K562 (cell line): ENCODE results near the gene NHSL2. TPM values are rescaled to one million over a fixed set of nuclear protein-coding genes. Genes with fewer than 3 reads are reported as not detected.

Source experiments
- ARID2 ChIP-seq: fragments of 450-650 bp; IDR thresholded peaks from 2 replicates; pipeline ENCODE4 v1.6.1; 2017; ENCODE audit warnings: antibody characterized with exemption, mild to moderate bottlenecking
- CSDE1 ChIP-seq, 2 experiments: fragments of 450-650 bp; IDR thresholded peaks; 2 replicates each; pipeline ENCODE4 v1.6.1; 2016; ENCODE audit warnings: mild to moderate bottlenecking in 1 of 2
- ILF3 ChIP-seq: fragments of 450-650 bp; IDR thresholded peaks from 2 replicates; pipeline ENCODE4 v1.6.1; 2018; ENCODE audit warnings: antibody characterized with exemption, mild to moderate bottlenecking, moderate library complexity, borderline replicate concordance
- NBN ChIP-seq: fragments of 450-650 bp; IDR thresholded peaks from 2 replicates; pipeline ENCODE4 v1.6.1; 2016; ENCODE audit warnings: low read depth, mild to moderate bottlenecking
- PHF8 ChIP-seq: fragments of 200-600 bp; sonication (generic); IDR thresholded peaks from 2 replicates; pipeline ENCODE4 v1.6.1; 2012; ENCODE audit warnings: mixed run types, mild to moderate bottlenecking, inconsistent platforms, low read length, moderate library complexity, borderline replicate concordance
- RBM25 ChIP-seq: fragments of 200-400 bp; formaldehyde crosslinking; IDR thresholded peaks from 2 replicates; pipeline ENCODE4 v1.6.1; 2018; ENCODE audit warnings: low read length, low read depth, moderate library complexity; ENCODE audit not compliant: severe bottlenecking
- SOX6 ChIP-seq: fragments of 450-650 bp; IDR thresholded peaks from 2 replicates; pipeline ENCODE4 v1.6.1; 2014; ENCODE audit warnings: mild to moderate bottlenecking
- TARDBP ChIP-seq: fragments of 450-650 bp; IDR thresholded peaks from 2 replicates; pipeline ENCODE4 v1.6.1; 2016
- ZNF778 ChIP-seq: fragments of 450-650 bp; formaldehyde crosslinking; IDR thresholded peaks from 2 replicates; pipeline ENCODE4 v1.4.0; 2020; ENCODE audit warnings: mild to moderate bottlenecking, moderate library complexity
- ZNF79 ChIP-seq: fragments of 250-450 bp; sonication (Bioruptor Pico); IDR thresholded peaks from 2 replicates; pipeline ENCODE4 v1.4.0; 2020; ENCODE audit warnings: low read depth, mild to moderate bottlenecking, moderate library complexity
- polyA plus RNA-seq, 8 experiments: library from polyadenylated mRNA; depleted of rRNA in 4 of 8; stranded (reverse) in 5 of 8; unstranded in 3 of 8; fragments of >200 nt; fragmentation: Nextera tagmentation in 2 of 8; fragmentation: Illumina TruSeq in 1 of 8; extraction: Ambion mirVana in 2 of 8; extraction: Trizol in 1 of 8; gene quantifications; 2 replicates each; pipeline versions ENCODE4 v1.2.1 to v1.2.3, GENCODE V29; 2011 to 2014; ENCODE audit warnings: inconsistent platforms in 1 of 8, missing spikeins in 1 of 8
- total RNA-seq, 7 experiments: library from RNA; depleted of rRNA in 6 of 7; stranded (reverse); fragments of >200 nt in 6 of 7; fragmentation: Illumina TruSeq in 2 of 7; extraction: Trizol in 2 of 7; gene quantifications; 2 replicates each; pipeline versions ENCODE4 v1.2.1 to v1.2.3, GENCODE V29; 2011 to 2021; ENCODE audit warnings: low replicate concordance in 1 of 7
- TF ChIP-seq, protein P1 (sequence below): fragments of 450-650 bp; IDR thresholded peaks from 2 replicates; pipeline ENCODE4 v1.6.1; 2016; ENCODE audit warnings: mild to moderate bottlenecking
- TF ChIP-seq, protein P2 (sequence below): sonication (generic); formaldehyde crosslinking; IDR thresholded peaks from 2 replicates; pipeline ENCODE4 v1.8.1; 2023; ENCODE audit warnings: mild to moderate bottlenecking, missing genetic modification reagents, moderate library complexity
- TF ChIP-seq, protein P3 (sequence below): sonication (generic); formaldehyde crosslinking; IDR thresholded peaks from 2 replicates; pipeline ENCODE4 v1.5.0; 2020; ENCODE audit warnings: missing genetic modification reagents
- TF ChIP-seq, protein P4 (sequence below), 2 experiments: fragments of 450-650 bp; formaldehyde crosslinking in 1 of 2; IDR thresholded peaks; 2 replicates each; pipeline versions ENCODE4 v1.4.0 to v1.6.1; 2014 to 2020; ENCODE audit warnings: mild to moderate bottlenecking in 2 of 2, borderline replicate concordance in 1 of 2, low read depth in 1 of 2

NHSL2 gene
- total and polyA plus RNA-seq, 9 of the 15 experiments (the other 6 are each of a cell fraction or from before 2014, with no cell fraction given), result 0.02 TPM; not detected in 8

DNA sequence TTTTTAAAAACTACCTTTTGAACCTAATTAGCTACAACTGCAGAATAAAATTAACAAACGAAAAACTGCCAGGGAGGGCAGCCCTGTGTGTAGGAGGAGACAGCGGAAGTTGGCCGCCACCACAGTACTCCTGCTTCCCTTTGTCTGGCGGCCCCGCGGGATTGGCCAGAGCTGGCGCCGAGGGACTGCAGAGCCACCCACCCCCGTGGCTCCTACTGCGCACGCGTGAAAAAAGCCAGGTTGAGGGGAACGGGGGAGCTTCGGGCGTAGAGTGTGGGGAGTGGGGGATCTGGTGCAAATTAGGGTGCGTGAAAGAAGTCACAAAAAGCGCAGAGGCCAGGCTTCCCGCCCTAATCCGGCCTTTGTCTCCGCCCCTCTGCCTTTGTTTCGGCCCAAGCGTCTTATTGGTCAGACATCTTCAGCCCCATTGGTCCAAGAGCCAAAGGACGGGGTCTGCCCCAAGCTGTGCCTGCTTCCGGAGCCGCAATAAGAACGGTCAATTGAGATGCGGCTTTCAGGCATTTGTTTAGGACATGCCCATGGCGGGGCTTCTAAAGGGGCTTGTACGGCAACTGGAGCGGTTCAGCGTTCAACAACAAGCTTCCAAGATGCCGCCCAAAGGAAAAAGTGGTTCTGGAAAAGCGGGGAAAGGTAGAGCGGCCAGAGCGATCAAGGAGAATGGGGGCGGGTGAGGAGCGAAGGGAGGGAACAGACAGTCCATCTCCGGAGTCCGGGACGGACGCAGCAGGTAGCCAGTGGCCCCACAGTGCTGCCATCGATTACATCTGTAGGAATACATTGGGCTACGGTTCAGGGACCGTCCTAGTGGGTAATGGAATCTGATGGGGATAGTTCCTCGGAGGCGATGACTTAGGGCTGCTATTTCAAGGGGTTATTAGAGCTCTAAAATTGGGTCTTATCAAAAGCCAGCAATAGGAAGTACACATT lies 270.8 kb downstream of the NHSL2 start, which contains the start of gene PIN4 (continued):
- TF ChIP-seq, protein P1, sequence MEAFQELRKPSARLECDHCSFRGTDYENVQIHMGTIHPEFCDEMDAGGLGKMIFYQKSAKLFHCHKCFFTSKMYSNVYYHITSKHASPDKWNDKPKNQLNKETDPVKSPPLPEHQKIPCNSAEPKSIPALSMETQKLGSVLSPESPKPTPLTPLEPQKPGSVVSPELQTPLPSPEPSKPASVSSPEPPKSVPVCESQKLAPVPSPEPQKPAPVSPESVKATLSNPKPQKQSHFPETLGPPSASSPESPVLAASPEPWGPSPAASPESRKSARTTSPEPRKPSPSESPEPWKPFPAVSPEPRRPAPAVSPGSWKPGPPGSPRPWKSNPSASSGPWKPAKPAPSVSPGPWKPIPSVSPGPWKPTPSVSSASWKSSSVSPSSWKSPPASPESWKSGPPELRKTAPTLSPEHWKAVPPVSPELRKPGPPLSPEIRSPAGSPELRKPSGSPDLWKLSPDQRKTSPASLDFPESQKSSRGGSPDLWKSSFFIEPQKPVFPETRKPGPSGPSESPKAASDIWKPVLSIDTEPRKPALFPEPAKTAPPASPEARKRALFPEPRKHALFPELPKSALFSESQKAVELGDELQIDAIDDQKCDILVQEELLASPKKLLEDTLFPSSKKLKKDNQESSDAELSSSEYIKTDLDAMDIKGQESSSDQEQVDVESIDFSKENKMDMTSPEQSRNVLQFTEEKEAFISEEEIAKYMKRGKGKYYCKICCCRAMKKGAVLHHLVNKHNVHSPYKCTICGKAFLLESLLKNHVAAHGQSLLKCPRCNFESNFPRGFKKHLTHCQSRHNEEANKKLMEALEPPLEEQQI, result no peak
- TF ChIP-seq CSDE1 (IDR thresholded peaks at IDR 0.05) (no peak), RBM25 (peak; percentile 27), SOX6 (peak; percentile 80; the same call in 1 of the 2 replicates), ZNF79 (no peak), ZNF778 (CRISPR knock-in tag) (no peak), ILF3 (no peak), TARDBP (no peak), PHF8 (peak; percentile 77; the same call in 1 of the 2 replicates), NBN (no peak), ARID2 (no peak)
- TF ChIP-seq, protein P2, sequence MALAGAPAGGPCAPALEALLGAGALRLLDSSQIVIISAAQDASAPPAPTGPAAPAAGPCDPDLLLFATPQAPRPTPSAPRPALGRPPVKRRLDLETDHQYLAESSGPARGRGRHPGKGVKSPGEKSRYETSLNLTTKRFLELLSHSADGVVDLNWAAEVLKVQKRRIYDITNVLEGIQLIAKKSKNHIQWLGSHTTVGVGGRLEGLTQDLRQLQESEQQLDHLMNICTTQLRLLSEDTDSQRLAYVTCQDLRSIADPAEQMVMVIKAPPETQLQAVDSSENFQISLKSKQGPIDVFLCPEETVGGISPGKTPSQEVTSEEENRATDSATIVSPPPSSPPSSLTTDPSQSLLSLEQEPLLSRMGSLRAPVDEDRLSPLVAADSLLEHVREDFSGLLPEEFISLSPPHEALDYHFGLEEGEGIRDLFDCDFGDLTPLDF (CRISPR knock-in tag), result no peak
- TF ChIP-seq, protein P3, sequence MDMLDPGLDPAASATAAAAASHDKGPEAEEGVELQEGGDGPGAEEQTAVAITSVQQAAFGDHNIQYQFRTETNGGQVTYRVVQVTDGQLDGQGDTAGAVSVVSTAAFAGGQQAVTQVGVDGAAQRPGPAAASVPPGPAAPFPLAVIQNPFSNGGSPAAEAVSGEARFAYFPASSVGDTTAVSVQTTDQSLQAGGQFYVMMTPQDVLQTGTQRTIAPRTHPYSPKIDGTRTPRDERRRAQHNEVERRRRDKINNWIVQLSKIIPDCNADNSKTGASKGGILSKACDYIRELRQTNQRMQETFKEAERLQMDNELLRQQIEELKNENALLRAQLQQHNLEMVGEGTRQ, result no peak
- TF ChIP-seq, protein P4, sequence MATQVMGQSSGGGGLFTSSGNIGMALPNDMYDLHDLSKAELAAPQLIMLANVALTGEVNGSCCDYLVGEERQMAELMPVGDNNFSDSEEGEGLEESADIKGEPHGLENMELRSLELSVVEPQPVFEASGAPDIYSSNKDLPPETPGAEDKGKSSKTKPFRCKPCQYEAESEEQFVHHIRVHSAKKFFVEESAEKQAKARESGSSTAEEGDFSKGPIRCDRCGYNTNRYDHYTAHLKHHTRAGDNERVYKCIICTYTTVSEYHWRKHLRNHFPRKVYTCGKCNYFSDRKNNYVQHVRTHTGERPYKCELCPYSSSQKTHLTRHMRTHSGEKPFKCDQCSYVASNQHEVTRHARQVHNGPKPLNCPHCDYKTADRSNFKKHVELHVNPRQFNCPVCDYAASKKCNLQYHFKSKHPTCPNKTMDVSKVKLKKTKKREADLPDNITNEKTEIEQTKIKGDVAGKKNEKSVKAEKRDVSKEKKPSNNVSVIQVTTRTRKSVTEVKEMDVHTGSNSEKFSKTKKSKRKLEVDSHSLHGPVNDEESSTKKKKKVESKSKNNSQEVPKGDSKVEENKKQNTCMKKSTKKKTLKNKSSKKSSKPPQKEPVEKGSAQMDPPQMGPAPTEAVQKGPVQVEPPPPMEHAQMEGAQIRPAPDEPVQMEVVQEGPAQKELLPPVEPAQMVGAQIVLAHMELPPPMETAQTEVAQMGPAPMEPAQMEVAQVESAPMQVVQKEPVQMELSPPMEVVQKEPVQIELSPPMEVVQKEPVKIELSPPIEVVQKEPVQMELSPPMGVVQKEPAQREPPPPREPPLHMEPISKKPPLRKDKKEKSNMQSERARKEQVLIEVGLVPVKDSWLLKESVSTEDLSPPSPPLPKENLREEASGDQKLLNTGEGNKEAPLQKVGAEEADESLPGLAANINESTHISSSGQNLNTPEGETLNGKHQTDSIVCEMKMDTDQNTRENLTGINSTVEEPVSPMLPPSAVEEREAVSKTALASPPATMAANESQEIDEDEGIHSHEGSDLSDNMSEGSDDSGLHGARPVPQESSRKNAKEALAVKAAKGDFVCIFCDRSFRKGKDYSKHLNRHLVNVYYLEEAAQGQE (IDR thresholded peaks at IDR 0.05; ENCODE audit: borderline replicate concordance), result no peak; the same call in 1 of the 2 replicates
- TF ChIP-seq, protein P4 (CRISPR knock-in tag; IDR thresholded peaks at IDR 0.05; ENCODE audit: low read depth), result no peak
